Inflammatory macrophage (primary cell): ENCODE data around the gene NEDD4.
"Not testable (repeated sequence)": the region's sequence is repeated elsewhere in the genome, so short reads cannot be mapped to it uniquely, and the experiment has no call there.

Experiments used
- DNase-seq, 2 donors: peaks; one replicate each; pipeline ENCODE4 v3.0.0-alpha.2; 2020 to 2022
- total RNA-seq, 18 experiments: gene quantifications; one replicate each; lab custom pipeline; 2026; ENCODE audit warnings: mixed read lengths in 6 of 18, inconsistent platforms in 2 of 18; lab: John Stamatoyannopoulos, UW

NEDD4 gene
- 3.7 to 33.9 (median 6.4) reads per million in 18 experiments for total RNA-seq

DNA sequence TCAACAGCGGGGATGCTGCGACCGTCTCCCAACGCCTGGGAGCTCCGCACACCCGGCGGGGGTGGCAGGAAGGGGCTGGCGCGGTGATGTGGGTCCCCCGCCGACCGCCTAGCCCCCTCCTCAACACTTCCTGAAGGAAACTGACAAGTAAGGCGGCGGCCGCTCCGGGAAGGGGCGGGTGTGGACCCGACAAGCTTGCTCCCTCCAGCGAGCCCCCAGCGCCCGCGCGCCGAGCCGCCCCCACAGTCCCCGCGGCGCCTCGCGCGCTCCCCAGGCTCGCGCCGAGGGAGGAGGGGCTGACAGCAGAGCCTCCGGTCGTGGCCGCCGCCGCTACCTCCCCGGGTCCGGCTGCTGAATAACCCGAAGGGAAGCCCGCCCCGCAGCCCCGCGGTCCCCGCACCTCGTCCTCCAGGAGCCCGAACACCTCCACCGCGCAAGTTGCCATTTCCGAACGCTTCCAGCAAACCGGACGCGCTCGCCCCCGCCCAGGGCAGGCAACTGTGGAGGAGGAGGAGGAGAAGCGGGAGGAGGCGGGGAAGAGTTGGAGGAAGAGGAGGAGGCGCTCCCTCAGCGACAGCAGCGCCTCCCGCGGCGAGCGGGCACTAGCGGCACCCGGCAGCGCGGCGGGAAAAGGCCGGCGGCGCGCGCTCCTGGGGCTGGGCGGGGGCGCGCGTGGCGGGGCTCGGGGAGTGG, at the start of gene NEDD4:
NEDD4 (minus strand) TSS at position 502 of the 693 bp plus-strand sequence; CDS start at position 445, 57 bp downstream.
- DNase-seq: peak; percentile 53 to 61

- no peak for DNase-seq
Observed at GRCh38 chr15:56042498-56042897, 49.1 kb upstream of the NEDD4 start.

- no peak for DNase-seq
Observed at GRCh38 chr15:56042031-56042430, 48.6 kb upstream of the NEDD4 start.

GRCh38 chr15:56040081-56041035, 46.9 kb upstream of the NEDD4 start:
- DNase-seq: peak in 1 of 2 donors; percentile 7

- no peak for DNase-seq
Observed at GRCh38 chr15:56038707-56039106, 45.3 kb upstream of the NEDD4 start.

GRCh38 chr15:56038015-56038414, 44.6 kb upstream of the NEDD4 start:
- no peak for DNase-seq

DNA sequence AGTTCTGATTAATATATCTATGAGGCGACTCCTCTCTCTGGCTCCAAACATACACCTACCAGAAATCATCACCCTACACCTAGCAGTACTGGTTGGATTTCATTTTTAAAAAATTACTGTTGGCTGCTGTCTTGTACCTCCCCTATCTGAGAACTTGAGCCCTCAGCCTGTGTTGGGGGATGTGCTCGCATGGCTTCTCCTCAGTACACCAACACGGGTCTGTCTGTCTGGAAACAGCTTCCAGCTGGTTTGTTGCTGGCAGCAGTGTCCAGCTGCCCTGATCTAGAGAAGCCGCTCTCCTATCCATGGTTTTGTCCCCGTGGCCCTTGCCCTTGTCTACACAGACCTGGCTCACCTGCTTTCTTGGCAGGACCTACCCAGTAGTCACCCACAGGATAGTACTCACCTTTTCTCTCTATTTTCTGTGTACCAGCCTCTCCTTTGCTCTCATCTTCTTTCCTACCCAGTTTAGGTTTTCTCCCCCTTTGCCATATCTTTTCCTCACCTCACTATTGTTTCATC, 43.2 kb upstream of the NEDD4 start:
- DNase-seq: no peak

GRCh38 chr15:56035166-56035565, 41.8 kb upstream of the NEDD4 start:
- DNase-seq: no peak

- DNase-seq: no peak
Observed at GRCh38 chr15:56034514-56034913, 41.1 kb upstream of the NEDD4 start.

DNA sequence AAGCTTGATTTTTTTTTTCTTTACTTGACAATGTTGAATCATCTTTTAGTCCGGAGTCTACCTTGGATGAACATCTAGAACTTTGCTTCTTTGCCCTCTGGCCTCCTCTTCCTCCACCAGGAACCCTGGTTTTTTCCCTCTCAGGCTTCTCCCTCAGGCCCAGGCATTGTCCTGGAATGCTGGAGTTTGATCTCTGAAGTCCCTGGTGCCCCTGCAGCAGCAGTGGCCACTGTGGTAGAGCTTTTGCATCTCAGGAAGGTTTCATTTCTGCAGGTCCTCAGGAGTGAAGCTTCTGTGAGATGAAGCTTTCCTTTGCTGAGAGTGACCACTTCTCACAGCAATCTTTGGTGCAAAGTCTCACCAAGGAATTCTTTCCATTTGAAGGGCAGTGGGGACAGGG, 39.0 kb upstream of the NEDD4 start:
- DNase-seq: no peak

GRCh38 chr15:56031836-56032235, 38.4 kb upstream of the NEDD4 start:
- no peak for DNase-seq

- DNase-seq: no peak
Observed at GRCh38 chr15:56031402-56031801, 38.0 kb upstream of the NEDD4 start.

GRCh38 chr15:56028430-56028829, 35.0 kb upstream of the NEDD4 start:
- DNase-seq: no peak

GRCh38 chr15:56023160-56023559, 29.7 kb upstream of the NEDD4 start:
- DNase-seq: not testable (repeated sequence)

DNA sequence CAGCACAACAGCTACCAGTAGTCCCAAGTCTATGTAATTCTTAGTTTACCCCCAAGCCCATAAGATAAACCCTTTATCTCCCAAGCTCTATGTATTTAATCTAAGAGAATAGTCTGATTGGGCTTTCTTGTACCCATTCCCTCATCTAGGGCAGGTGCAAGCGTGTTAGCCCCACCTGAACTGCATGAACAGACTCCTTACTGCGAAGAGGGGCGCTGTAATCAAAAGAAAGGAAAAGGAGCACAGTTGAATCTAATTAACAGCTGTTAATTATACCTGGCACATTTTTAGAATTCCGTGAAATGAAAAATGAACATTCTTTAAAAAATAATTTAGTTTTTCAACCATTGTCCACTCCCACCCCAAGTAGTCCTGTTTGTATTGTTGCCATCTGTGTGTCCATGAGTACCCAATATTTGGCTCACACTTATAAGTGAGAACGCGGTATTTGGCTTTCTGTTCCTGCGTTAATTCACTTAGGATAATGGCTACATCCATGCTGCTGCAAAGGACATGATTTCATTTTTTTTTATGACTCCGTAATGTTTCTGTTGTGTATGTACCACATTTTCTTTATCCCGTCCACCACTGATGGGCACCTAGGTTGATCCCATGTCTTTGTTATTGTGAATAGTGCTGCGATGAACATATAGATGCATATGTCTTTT, 26.5 kb upstream of the NEDD4 start:
- DNase-seq: no peak

DNA sequence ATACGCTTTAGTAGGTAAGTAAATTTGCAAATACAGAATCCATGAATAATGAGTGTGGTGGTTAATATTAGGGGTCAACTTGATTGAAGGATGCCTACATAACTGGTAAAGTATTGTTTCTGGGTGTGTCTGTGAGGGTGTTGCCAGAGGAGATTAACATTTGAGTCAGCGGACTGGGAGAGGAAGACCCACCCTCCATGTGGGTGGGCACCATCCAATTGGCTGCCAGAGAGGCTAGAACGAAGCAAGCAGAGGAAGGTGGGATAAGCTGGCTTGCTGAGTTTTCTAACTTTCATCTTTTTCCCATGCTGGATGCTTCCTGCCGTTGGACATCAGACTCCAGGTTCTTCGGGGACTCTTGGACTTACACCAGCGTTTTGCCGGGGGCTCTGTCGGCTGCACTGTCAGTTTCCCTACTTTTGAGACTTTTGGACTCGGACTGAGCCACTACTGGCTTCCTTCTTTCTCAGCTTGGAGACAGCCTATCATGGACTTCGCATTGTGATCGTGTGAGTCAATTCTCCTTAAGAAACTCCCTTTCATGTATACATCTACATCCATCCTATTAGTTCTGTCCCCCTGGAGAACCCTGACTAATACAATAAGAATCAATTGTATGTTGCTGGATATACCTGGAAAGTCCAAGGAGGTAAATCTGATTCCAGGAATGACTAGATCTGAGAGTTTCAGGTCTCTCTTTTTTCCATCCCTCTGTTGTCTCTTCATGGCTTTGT, 25.8 kb upstream of the NEDD4 start:
- DNase-seq: no peak

- DNase-seq: no peak
Observed at GRCh38 chr15:56017920-56018319, 24.5 kb upstream of the NEDD4 start.

DNA sequence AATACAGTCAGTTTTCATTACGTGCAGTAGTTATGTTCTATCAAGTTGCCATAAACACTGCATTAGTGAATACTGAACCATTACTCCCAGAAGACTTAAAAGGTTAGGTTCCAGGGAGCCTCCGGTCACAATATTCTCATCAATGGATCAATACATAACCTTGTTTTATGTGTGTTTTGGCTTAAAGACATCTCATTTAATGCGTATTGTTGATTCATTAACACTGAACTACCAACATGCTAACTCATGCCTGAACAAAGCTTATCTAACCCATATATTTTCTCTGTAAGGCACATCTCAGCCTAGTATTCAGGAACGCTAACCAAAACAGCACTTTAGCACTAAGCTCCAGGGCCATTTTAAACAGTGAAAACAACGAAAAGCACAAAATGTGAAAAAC, 24.1 kb upstream of the NEDD4 start:
- no peak for DNase-seq

- DNase-seq: no peak
Observed at GRCh38 chr15:56016281-56016680, 22.9 kb upstream of the NEDD4 start.

- no peak for DNase-seq
Observed at GRCh38 chr15:56014677-56015076, 21.3 kb upstream of the NEDD4 start.

DNA sequence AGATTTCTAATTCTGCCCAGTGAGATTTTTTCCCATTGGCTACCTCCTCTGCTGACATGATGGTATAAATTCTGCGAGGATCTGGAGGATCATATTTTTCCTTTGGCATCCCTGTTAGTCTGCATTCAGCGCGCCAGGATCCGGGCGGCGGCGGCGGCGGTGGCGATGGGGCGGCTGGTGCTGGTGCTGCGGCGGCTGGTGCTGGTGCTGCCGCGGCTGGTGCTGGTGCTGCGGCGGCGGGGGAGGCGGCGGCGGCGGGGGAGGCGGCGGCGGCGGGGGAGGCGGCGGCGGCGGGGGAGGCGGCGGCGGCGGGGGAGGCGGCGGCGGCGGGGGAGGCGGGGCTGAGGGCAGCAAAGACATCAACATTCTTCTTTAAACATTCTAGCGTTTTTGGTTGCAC, 13.6 kb upstream of the NEDD4 start:
- DNase-seq: not testable (repeated sequence)

DNA sequence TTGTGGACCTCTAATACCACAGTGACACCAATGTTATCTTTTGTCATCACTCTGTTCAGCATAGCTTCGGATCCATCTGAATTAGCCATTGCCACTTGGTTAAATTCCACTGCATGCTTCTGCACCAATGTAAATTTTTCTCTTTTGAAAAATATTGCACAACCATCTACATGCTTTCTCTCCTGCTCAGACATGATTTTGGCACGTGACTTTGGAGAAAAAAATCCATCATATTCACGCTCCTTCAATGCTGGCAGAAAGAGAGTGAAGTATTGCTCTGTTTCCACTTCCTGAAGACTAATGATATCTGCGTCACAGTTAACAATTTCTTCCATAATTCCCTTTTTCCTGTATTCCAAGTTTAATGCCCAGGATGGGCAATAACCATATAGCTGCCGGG, 13.0 kb upstream of the NEDD4 start:
- DNase-seq: not testable (repeated sequence)
